Activated naive CD8-positive, alpha-beta T cell treated with anti-CD3 and anti-CD28 coated beads for 36 hours (primary cell): ENCODE results near the gene MYCL. TPM values are rescaled to one million over a fixed set of nuclear protein-coding genes. Genes with fewer than 3 reads are reported as not detected.
A peak's percentile ranks its signal among the peaks of the same experiment; 100 is the strongest.

ENCODE experiments used
- DNase-seq: peaks from one replicate; pipeline ENCODE4 v3.0.0; 2021
- H3K27ac Mint-ChIP-seq: one replicate; pipeline ENCODE4 v1.8.0; 2022; ENCODE audit warnings: mild to moderate bottlenecking, moderate library complexity, mixed read lengths
- H3K27me3 Mint-ChIP-seq: one replicate; pipeline ENCODE4 v1.8.0; 2022; ENCODE audit warnings: mild to moderate bottlenecking, mixed read lengths
- H3K36me3 Mint-ChIP-seq: one replicate; pipeline ENCODE4 v1.8.0; 2021; ENCODE audit warnings: mild to moderate bottlenecking, mixed read lengths
- H3K4me1 Mint-ChIP-seq: one replicate; pipeline ENCODE4 v1.8.0; 2021; ENCODE audit warnings: mixed read lengths
- H3K4me3 Mint-ChIP-seq: one replicate; pipeline ENCODE4 v1.8.0; 2022; ENCODE audit warnings: mild to moderate bottlenecking, moderate library complexity, mixed read lengths
- H3K9me3 Mint-ChIP-seq: one replicate; pipeline ENCODE4 v1.8.0; 2022; ENCODE audit warnings: mixed read lengths
- total RNA-seq, 2 experiments: library from RNA; stranded (reverse); gene quantifications; one replicate each; pipeline ENCODE4 v1.2.3, GENCODE V29; 2021

Gene MYCL, protein sequence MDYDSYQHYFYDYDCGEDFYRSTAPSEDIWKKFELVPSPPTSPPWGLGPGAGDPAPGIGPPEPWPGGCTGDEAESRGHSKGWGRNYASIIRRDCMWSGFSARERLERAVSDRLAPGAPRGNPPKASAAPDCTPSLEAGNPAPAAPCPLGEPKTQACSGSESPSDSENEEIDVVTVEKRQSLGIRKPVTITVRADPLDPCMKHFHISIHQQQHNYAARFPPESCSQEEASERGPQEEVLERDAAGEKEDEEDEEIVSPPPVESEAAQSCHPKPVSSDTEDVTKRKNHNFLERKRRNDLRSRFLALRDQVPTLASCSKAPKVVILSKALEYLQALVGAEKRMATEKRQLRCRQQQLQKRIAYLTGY
- total RNA-seq: under 1 TPM; 0.08 to 0.20 TPM

DNA sequence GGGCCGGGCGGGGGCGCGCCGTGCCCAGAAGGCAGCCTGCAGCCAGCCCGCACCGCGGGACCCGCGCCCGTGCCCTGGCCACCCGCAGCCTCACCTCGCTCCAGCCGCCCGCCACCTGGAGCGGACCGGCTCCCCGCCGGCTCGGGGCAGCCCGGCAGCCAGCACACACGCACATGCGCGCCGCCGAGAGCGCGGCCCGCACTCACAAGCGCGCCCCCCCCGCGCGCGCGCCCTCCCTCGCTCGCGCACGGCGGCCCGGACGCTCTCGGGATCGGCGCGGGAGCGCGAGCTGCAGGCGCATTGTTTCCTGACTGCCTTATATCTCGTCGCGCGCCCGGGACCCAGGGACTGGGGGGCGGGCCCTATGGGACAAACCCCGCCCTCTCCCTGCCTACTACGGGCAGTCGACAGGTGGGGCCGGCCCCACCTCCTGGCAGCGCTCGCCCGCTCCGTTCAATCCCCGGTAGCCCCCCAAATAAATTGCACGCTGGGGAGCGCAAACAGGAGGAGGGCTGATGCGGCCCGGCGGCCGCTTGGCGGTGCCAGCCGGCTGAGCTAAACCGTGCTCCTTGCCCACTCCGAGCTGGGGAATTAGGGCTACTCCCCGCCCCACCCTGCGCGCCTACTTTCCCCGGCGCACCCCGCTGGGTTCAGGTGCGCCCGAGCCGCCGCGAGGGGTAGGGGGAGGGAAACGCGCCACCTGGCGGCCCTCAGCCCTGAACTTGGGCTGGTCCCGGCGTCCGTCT, at the start of gene MYCL:
MYCL (minus strand) TSS at position 204 of the 746 bp plus-strand sequence. CDS start 483 bp downstream, outside the sequence.
- Mint-ChIP-seq H3K9me3 (no peaks in the 10 kb centered on the region), H3K4me1 (no peaks in the 10 kb centered on the region), H3K4me3 (peak within 1 kb of the TSS; percentile 72), H3K27ac (no peak within 1 kb of the TSS), H3K36me3 (no peaks in the 10 kb centered on the region), H3K27me3 (peaks cover 69% of the 10 kb centered on the region)
- DNase-seq: peak; percentile 80

DNA sequence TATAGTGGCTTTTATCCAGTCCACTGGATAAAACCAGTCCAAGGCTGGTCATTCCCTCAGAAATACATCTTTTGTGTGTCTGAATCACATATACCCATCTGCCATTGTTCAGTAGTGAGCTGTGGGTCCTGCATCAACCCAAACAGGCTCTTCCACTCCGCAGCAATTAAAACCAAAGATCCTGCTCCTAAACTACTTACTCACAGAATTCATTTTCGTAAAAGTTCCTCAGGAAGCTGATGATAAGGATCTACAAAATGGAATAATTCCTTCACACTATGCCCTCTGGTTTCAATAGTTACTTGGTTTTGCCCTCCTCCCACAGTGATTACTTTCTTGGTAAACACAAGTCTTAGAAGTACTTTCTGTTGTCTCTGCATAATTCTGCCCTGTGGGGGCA, 48.2 kb upstream of the MYCL start:
- H3K9me3 Mint-ChIP-seq: no peaks in the 10 kb centered on the region
- peaks cover 10% of the 10 kb centered on the region for H3K4me1 Mint-ChIP-seq
- no peak for DNase-seq
- H3K27ac Mint-ChIP-seq: no peak overlapping the region
- no peaks in the 10 kb centered on the region for H3K36me3 Mint-ChIP-seq
- H3K4me3 Mint-ChIP-seq: no peak overlapping the region
- no peaks in the 10 kb centered on the region for H3K27me3 Mint-ChIP-seq

DNA sequence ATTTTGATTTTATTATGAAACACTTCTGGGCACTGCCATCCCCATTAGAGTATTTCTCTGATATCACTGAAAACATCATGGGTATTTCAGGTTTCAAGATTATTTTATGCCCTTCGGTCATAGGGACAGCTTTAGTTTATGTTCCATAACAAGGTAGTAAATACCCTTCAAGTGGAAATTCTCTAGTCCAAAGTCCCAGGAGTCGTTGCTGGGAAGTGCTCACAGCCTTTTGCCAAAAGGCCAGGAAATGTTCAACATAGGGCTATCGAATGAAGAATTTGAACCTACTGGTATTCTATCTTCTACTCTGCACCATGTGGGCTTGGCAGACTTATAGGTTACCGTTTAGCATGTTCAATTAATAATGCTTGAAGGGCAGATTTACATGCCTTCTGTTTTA, 45.5 kb upstream of the MYCL start:
- no peak for DNase-seq
- Mint-ChIP-seq H3K4me3 (no peak overlapping the region), H3K36me3 (no peaks in the 10 kb centered on the region), H3K9me3 (no peaks in the 10 kb centered on the region), H3K27ac (no peak overlapping the region), H3K4me1 (peaks cover 4% of the 10 kb centered on the region), H3K27me3 (peaks cover under 1% of the 10 kb centered on the region)

DNA sequence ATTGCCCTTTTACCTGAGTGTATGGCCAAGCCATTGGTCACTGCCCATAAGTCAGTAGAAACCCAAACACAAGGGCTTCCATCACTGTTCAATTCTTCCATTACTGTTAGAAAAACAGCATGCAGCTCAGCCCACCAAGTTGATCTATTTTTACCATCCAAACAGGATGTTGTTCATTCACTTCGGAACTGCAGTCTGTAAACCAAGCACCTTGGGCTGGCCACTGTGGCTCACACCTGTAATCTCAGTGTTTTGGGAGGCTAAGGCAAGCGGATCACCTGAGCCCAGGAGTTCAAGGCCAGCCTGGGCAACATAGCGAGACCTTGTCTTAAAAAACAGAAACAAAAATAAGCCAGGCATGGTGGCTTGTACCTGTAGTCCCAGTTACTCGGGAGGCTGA, 44.5 kb upstream of the MYCL start:
- Mint-ChIP-seq H3K9me3 (no peaks in the 10 kb centered on the region), H3K27ac (no peak overlapping the region), H3K27me3 (peaks cover 4% of the 10 kb centered on the region), H3K36me3 (no peaks in the 10 kb centered on the region), H3K4me3 (no peak overlapping the region), H3K4me1 (peaks cover 2% of the 10 kb centered on the region)
- DNase-seq: no peak

DNA sequence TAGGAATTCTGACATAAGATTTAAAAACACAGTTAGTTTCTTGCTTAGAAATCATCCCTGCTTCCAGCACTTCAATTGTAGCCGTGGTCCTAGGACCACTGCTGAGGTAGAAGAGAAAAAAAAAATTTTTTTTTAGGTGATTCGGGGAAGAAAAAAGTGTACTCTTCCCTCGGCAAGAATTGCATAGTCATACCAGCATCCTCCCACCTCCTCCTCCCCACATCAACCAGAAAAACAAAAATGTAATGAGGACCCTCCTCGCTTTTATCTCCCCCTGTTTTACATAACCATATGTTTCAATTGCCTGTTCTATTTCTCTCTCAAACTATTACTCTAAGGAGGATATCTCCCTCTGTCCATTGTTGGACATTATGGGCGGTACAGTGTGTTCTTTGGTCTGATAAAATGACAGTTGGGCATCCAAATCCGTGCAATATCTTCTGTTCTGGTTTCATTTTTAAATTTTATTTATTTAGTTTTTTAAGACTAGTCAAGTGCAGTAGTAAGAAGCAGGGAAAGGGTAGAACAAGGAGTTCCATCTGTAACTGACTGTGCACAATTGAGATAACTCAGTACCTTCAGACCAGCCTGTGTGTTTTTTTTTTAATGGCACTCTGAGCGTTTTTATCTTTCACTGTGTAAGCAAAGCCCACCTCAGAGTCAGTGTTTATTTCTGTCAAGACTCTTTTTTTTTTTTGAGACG, 42.8 kb upstream of the MYCL start:
- H3K4me3 Mint-ChIP-seq: no peak overlapping the region
- no peaks in the 10 kb centered on the region for H3K4me1 Mint-ChIP-seq
- H3K27ac Mint-ChIP-seq: no peak overlapping the region
- H3K9me3 Mint-ChIP-seq: no peaks in the 10 kb centered on the region
- H3K27me3 Mint-ChIP-seq: peaks cover 4% of the 10 kb centered on the region
- no peaks in the 10 kb centered on the region for H3K36me3 Mint-ChIP-seq
- no peak for DNase-seq

DNA sequence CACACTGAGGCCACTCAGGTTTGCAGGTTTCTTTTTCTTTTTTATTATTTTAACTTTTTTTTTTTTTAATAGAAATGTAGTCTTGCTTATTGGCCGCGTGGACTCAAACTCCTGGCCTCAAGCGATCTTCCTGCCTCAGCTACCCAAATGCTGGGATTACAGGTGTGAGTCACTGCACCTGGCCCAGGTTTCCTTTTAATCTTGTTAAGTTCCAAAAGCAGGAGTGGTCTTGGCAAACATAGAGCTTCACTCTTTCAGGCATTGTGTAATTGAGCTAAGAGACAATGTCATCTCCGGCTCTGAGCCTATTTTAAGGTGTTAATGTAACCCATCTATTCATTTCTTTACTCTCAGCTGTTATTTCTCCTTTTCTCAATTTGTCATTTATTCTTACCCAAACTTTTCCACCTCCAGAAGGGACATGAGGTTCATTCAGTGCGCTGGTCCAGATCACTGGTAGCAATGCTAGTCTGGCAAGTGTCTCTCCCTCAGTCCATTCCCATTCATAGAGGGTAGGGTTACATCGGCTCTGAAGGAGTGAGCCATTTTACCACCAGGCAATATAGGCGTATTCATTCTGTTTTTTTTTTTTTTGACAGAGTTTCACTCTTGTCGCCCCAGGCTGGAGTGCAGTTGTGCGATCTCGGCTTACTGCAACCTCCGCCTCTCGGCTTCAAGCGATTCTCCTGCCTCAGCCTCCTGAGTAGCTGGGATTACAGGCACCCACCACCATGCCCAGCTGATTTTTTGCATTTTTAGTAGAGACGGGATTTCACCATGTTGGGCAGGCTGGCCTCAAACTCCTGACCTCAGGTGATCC, 42.0 kb upstream of the MYCL start:
- Mint-ChIP-seq H3K4me3 (no peak overlapping the region), H3K9me3 (no peaks in the 10 kb centered on the region), H3K27ac (no peak overlapping the region), H3K36me3 (no peaks in the 10 kb centered on the region), H3K27me3 (peaks cover 4% of the 10 kb centered on the region), H3K4me1 (no peaks in the 10 kb centered on the region)
- no peak for DNase-seq

DNA sequence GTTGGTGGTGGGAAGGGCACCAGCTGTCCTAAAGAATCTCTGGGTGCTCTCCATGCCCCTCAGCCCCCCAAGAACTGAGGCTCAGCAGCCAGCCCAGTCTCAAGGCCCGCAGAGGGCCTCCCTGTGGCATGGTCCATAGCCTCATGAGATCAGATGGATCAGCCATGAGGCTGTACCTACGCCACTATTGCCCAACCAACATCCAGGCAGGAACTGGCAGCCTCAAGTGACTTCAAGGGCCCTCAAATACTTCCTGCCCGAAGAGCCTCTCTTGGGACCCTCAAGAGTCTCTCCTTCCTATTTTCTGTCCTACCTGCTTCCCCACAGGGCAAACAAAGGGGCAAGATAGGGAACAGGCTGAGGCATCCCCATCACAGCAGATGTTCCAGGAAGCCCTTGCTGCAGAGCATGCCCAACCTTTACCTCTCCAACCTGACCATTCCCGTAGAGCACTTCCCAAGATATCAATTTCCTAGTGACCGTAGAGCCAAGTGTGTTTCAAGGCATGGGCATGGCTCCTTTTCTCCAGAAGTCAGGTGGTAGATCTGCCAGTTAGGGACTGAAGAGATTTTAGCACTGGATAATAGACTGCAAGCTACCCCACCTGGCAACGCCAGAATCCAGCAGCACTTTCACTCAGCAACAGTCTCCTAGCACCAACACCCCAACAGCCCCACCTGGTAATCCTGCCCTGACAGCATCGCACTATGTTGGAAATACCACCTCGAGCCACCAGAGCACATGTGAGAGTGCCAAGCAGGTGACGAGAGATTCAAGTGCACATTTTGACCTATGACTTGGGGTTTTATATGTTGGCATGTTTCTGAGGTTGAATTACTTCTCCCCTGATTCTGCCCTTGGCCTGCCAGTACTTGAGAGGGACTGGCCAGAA, 39.5 kb upstream of the MYCL start:
- H3K36me3 Mint-ChIP-seq: no peaks in the 10 kb centered on the region
- H3K27me3 Mint-ChIP-seq: peaks cover 4% of the 10 kb centered on the region
- H3K4me3 Mint-ChIP-seq: no peak overlapping the region
- no peak for DNase-seq
- H3K4me1 Mint-ChIP-seq: no peaks in the 10 kb centered on the region
- no peak overlapping the region for H3K27ac Mint-ChIP-seq
- no peaks in the 10 kb centered on the region for H3K9me3 Mint-ChIP-seq

DNA sequence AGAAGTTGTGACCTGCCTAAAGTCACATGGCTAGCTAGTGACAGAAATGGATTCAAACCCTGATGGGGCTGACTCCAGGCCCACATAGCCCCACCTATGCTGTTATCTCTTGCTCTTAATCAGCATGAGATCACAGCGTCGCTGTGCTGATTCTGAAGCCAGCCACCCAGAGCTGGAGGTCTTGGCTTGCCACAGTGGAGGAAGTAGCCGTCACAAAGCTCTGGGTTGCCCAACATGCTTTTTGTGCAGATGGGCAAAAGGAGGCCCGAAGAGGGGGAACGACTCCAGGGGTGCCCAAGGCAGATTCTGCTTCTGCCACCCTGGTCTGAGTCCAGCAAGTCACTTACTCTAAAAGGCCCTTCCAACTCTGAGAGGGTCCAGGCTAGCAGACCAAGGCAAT, 38.5 kb upstream of the MYCL start:
- Mint-ChIP-seq H3K4me1 (no peaks in the 10 kb centered on the region), H3K4me3 (no peak overlapping the region), H3K36me3 (no peaks in the 10 kb centered on the region), H3K27me3 (peaks cover 4% of the 10 kb centered on the region), H3K27ac (no peak overlapping the region), H3K9me3 (no peaks in the 10 kb centered on the region)
- DNase-seq: no peak

DNA sequence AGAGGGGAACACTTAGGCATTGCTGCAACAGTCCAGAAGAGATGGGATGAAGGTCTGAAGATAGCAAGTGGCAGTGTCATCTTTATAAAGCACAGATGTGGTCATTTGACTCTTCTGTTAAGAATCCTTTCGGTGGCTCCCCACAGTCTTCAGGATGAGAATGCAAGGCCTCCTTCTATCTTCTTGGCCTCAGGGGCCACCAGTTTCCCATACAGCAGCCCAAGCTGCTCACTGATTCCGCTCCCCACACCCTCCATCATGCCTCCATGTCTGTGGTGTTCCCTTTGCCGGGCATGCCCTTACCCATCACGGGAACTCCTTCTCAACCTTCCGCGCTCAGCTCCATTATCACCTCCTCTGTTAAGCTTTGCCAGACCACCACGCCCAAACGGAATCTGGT, 37.1 kb upstream of the MYCL start:
- H3K27me3 Mint-ChIP-seq: peaks cover 4% of the 10 kb centered on the region
- no peak for DNase-seq
- no peak overlapping the region for H3K27ac Mint-ChIP-seq

DNA sequence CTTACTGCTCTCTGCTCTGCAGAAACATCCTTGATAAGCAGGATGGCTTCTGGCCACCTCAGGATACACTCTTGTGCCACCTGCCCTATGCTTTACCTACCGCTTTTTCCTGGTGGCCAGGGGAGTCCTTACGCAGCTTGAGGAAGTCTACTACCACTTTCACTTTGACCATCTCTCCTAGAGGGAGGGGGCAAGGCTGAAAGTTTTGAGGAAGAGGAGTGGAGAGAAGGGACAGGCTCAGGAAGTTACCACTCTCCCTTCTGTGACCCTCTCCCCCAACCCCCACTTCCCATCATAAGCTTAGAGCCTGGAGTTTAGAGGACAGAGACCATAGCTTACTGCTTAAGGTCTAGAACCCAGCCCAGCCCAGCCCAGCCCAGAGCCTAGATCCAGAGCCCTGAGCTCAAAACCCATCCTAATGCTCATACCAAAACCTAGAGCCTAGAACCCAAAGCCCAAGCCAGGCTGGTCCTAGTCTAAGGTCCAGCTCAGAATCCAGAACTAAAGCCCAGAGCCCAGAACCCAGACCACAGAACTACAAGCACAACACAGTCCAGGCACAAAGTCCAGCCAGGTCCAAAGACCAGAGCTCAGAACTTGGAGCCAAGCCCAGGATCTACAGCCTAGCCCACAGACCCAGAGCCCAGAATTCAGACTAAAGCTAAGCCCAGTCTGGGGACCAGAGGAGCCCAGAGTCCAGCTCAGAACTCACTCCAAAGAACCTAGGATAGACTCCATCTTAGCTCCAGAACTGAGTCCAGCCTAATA, 35.2 kb upstream of the MYCL start:
- no peaks in the 10 kb centered on the region for H3K27me3 Mint-ChIP-seq
- no peak for DNase-seq
- H3K9me3 Mint-ChIP-seq: no peaks in the 10 kb centered on the region
- no peaks in the 10 kb centered on the region for H3K36me3 Mint-ChIP-seq
- H3K27ac Mint-ChIP-seq: no peak overlapping the region
- no peaks in the 10 kb centered on the region for H3K4me1 Mint-ChIP-seq
- H3K4me3 Mint-ChIP-seq: no peak overlapping the region

More for the DNA sequence above, 37.1 kb upstream of the MYCL start:
- Mint-ChIP-seq H3K4me1 (no peaks in the 10 kb centered on the region), H3K4me3 (no peak overlapping the region), H3K9me3 (no peaks in the 10 kb centered on the region), H3K36me3 (no peaks in the 10 kb centered on the region)

DNA sequence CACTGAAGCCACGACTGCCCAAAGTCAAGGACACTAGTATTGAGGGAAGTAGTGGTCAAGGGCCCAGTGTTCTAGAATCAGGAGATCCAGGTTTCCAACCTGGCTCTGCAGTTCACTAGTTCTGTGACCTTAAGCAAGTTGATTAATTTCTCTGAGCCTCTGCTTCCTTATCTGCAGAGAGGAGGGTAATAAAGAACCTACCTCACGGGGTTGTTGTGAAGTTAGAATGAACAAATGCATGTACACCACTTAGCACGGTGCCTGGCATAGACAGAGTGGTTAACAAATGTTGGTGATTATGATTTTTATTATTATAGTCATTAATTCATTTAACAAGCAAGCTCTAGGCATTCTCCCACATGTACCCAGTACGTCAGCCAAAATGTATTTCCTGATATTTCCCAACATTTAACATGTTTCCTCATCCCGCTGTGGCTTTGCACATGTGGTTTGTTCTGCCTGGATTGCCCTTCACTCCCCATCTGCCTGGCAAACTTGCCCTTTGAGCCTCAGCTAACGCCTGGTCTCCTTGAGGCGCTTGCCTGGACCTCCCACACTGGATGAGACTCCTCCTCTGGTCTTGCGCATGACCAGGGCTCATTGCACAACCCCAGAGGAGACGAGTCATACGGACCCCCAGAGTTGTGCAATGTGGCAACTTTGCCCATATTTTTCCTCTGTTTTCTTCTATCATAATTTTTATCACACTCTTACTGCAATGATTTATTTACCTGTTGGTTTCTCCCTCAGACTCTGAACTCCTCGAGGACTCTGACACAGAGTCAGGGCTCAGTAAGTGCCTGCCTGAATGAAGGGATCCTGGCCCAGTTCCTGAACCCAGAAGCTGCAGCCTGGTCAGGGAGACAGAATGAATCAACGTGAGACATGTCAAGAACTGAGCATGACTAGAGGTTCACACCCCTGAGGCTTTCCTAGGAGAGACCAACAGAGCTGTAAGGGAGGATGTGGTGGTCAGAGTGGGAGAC, 32.5 kb upstream of the MYCL start:
- Mint-ChIP-seq H3K9me3 (no peaks in the 10 kb centered on the region), H3K4me1 (no peaks in the 10 kb centered on the region), H3K4me3 (no peak overlapping the region), H3K27ac (no peak overlapping the region), H3K27me3 (no peaks in the 10 kb centered on the region), H3K36me3 (no peaks in the 10 kb centered on the region)
- no peak for DNase-seq

DNA sequence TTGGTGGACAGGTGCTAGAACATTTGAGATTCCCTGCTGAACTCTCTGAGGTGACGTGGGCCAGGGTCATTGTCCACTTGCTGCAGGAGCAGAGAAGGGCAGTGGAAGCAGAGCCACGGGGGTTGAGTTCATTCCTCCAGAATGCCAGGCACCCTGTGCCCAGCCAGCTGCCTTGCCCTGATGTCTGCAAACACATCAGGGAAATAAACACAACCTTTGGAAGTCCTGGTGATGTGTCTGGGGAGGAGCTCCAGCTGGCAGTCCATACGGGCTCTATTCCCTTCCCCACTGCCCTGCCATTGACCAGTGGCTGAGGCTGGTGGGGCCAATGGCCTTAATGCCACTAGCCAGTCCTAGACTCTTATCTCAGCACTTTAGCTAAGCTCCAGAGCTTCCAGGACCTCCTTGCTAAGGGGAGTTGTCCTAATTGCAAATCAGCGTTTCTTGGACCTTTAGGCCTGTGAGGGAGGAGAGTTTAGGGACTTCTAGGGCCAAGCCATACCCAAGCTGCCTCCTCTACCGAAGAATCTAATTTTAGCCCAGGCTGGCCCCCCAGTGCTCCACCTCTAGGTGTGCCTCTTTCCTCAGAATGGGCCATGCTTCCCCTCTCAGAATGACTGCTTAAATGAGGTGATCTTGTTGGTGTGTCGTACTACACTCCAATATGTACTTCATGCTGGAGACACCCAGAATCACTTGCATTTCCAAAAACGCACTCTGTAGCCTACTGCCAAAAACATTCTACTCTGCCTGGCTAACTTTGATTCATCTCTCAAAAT, 27.3 kb upstream of the MYCL start:
- H3K4me3 Mint-ChIP-seq: no peak overlapping the region
- H3K27me3 Mint-ChIP-seq: no peaks in the 10 kb centered on the region
- H3K4me1 Mint-ChIP-seq: no peaks in the 10 kb centered on the region
- H3K36me3 Mint-ChIP-seq: no peaks in the 10 kb centered on the region
- no peaks in the 10 kb centered on the region for H3K9me3 Mint-ChIP-seq
- DNase-seq: no peak
- H3K27ac Mint-ChIP-seq: no peak overlapping the region
